B cell (primary cell): ENCODE data around the gene CD86. TPM values are rescaled to one million over a fixed set of nuclear protein-coding genes. Genes with fewer than 3 reads are reported as not detected.

Experiments used
- ATAC-seq: fragments of 200-7000 bp; cut with Tn5 transposase; one replicate; pipeline ENCODE4 v1.10.0; 2021; ENCODE audit warnings: low read depth, mild to moderate bottlenecking, moderate number of reproducible peaks, moderate library complexity
- CTCF ChIA-PET: fragments of 350-600 bp; sonication (Branson Sonifier 250); formaldehyde crosslinking; loops from one replicate; lab custom pipeline; 2021; ENCODE audit warnings: antibody characterized with exemption, inconsistent platforms; lab: Charles Lee
- POLR2A ChIA-PET: fragments of 350-600 bp; sonication (Branson Sonifier 250); formaldehyde crosslinking; loops from one replicate; lab custom pipeline; 2021; ENCODE audit warnings: antibody characterized with exemption; lab: Charles Lee
- DNase-seq: peaks from one replicate; pipeline ENCODE4 v3.0.0; 2013
- H2AFZ ChIP-seq: 2 replicates; pipeline ENCODE4 v1.6.1; 2012; ENCODE audit warnings: mild to moderate bottlenecking, low read depth, low read length; ENCODE audit not compliant: insufficient read depth, poor library complexity, severe bottlenecking
- H3K27ac ChIP-seq, 2 donors: 1 replicate in 1 of 2; 2 replicates in 1 of 2; pipeline ENCODE4 v1.5.1; 2012 to 2013; ENCODE audit warnings: low read length in 2 of 2, mild to moderate bottlenecking in 2 of 2, moderate library complexity in 1 of 2
- H3K27me3 ChIP-seq, 4 experiments: fragments of 200-600 bp in 1 of 4; sonication (generic) in 1 of 4; replicated peaks in 1 of 4; 1 replicate in 2 of 4; 2 replicates in 2 of 4; pipeline versions ENCODE4 v1.6.1 to v1.7.0; 2013 to 2016; ENCODE audit warnings: low read length in 3 of 4, mild to moderate bottlenecking in 2 of 4, mixed read lengths in 1 of 4, moderate library complexity in 1 of 4; ENCODE audit not compliant: insufficient read depth in 4 of 4, control insufficient read depth in 3 of 4; ENCODE audit errors: control extremely low read depth in 1 of 4
- H3K36me3 ChIP-seq, 2 experiments: replicated peaks in 1 of 2; 1 replicate in 1 of 2; 2 replicates in 1 of 2; pipeline versions ENCODE4 v1.6.1 to v1.7.1; 2013; ENCODE audit warnings: low read length in 1 of 2; ENCODE audit not compliant: insufficient read depth in 2 of 2, control insufficient read depth in 1 of 2; ENCODE audit errors: control extremely low read depth in 1 of 2, extremely low read depth in 1 of 2
- H3K4me1 ChIP-seq, 2 donors: fragments of 200-600 bp in 1 of 2; sonication (generic) in 1 of 2; 1 replicate in 1 of 2; 2 replicates in 1 of 2; pipeline versions ENCODE4 v1.5.1 to v1.6.1; 2013 to 2017; ENCODE audit warnings: low read length in 2 of 2; ENCODE audit not compliant: control insufficient read depth in 2 of 2, insufficient read depth in 2 of 2
- H3K4me2 ChIP-seq: replicated peaks from 2 replicates; pipeline ENCODE3; 2012; ENCODE audit warnings: mild to moderate bottlenecking, low read depth, low read length; ENCODE audit not compliant: poor library complexity, severe bottlenecking
- H3K4me3 ChIP-seq, 5 experiments: fragments of 200-600 bp in 1 of 5; sonication (generic) in 1 of 5; 1 replicate in 3 of 5; 2 replicates in 2 of 5; pipeline versions ENCODE4 v1.5.1 to v1.7.0; 2011 to 2016; ENCODE audit warnings: low read length in 4 of 5, mild to moderate bottlenecking in 4 of 5, low read depth in 2 of 5, control low read depth in 1 of 5, moderate library complexity in 1 of 5; ENCODE audit not compliant: insufficient read depth in 1 of 5; ENCODE audit errors: control extremely low read depth in 1 of 5, extremely low read depth in 1 of 5
- H3K79me2 ChIP-seq: fragments of 200-600 bp; sonication (generic); one replicate; pipeline ENCODE4 v1.6.0; 2016; ENCODE audit warnings: low read length; ENCODE audit not compliant: control insufficient read depth, insufficient read depth
- H3K9ac ChIP-seq: fragments of 200-600 bp; sonication (generic); 2 replicates; pipeline ENCODE4 v1.6.1; 2017; ENCODE audit warnings: mild to moderate bottlenecking, low read length, moderate library complexity
- H3K9me3 ChIP-seq, 3 donors: one replicate each; pipeline versions ENCODE4 v1.6.1 to v1.7.1; 2013; ENCODE audit warnings: low read length in 2 of 3; ENCODE audit not compliant: control insufficient read depth in 2 of 3, insufficient read depth in 1 of 3; ENCODE audit errors: control extremely low read depth in 1 of 3
- H4K20me1 ChIP-seq: 2 replicates; pipeline ENCODE4 v1.6.0; 2012; ENCODE audit warnings: mild to moderate bottlenecking, low read length; ENCODE audit not compliant: insufficient read depth, control insufficient read depth, poor library complexity, severe bottlenecking
- H3K27ac Mint-ChIP-seq: one replicate; pipeline ENCODE4 v1.8.0; 2021; ENCODE audit warnings: mixed read lengths
- H3K27me3 Mint-ChIP-seq: one replicate; pipeline ENCODE4 v1.8.0; 2021; ENCODE audit warnings: mixed read lengths
- H3K4me1 Mint-ChIP-seq: one replicate; pipeline ENCODE4 v1.8.0; 2021; ENCODE audit warnings: mixed read lengths
- H3K4me3 Mint-ChIP-seq: one replicate; pipeline ENCODE4 v1.8.0; 2021; ENCODE audit warnings: mixed read lengths
- H3K9me3 Mint-ChIP-seq: one replicate; pipeline ENCODE4 v1.8.0; 2022; ENCODE audit warnings: mixed read lengths; ENCODE audit not compliant: insufficient read depth
- EZH2 ChIP-seq: IDR thresholded peaks from 2 replicates; pipeline ENCODE4 v1.6.1; 2012; ENCODE audit warnings: borderline replicate concordance, low read depth, mild to moderate bottlenecking, moderate library complexity, low read length; ENCODE audit not compliant: insufficient read depth, poor library complexity, severe bottlenecking
- WGBS: methylation state at CpG from one replicate; pipeline ENCODE4 v1.1.5; 2013; ENCODE audit warnings: missing lambda C conversion rate; ENCODE audit not compliant: insufficient coverage; 5-methylcytosine and 5-hydroxymethylcytosine counted together
- intact Hi-C: fragments of 100-400 bp; cut with micrococcal nuclease; formaldehyde crosslinking; loops from one replicate; pipeline ENCODE4 v1.10.0; 2022
- polyA plus RNA-seq: library from polyadenylated mRNA; depleted of rRNA; stranded (reverse); fragments of >200 nt; gene quantifications from 2 replicates; pipeline ENCODE4 v1.2.3, GENCODE V29; 2012
- small RNA-seq: library from RNA; depleted of rRNA; stranded (forward); fragments of <200 nt; gene quantifications from one replicate; pipeline ENCODE3, GENCODE V24; 2012; ENCODE audit warnings: low replicate concordance, low read depth; ENCODE audit not compliant: insufficient read length
- total RNA-seq, 2 donors: library from RNA; stranded (reverse); fragments of 120-200 nt in 1 of 2; gene quantifications; 1 replicate in 1 of 2; 2 replicates in 1 of 2; pipeline versions ENCODE4 v1.2.3 to v1.2.4, GENCODE V29; 2013 to 2022
- TF ChIP-seq, protein P1 (sequence below): fragments of 200-600 bp; IDR thresholded peaks from one replicate; pipeline ENCODE4 v1.8.0; 2022; ENCODE audit warnings: antibody characterized with exemption, mild to moderate bottlenecking

CD86 gene
- total and polyA plus RNA-seq, 2 donors (not counting 1 experiment from before 2014, with no cell fraction given) = 31.5 to 38.2 TPM

DNA sequence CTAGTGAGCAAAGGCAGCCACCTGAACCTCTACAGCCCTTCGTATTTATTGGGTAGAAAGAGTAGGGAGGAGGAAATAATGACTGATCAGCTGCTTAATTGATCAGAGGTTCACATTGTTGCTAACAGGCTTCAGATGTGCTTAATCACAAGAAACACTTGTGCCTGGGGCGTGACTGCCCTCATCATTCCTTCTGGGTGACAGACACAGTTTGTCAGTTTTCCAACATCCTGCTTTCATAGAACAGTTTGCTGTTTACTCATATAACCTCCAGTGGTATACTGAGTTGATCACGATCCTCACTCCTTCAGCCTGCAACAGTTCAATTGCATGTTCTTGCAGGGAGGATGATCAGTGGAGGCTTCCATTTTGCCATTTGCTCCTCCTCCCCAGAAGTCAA is 114.7 kb downstream of the CD86 start:
- Histone ChIP-seq H4K20me1 (no peaks in the 10 kb centered on the region), H2AFZ (no peak overlapping the region), H3K79me2 (no peaks in the 10 kb centered on the region), H3K9ac (no peak overlapping the region), H3K9me3 (peaks cover 6 to 14% (median 11%) of the 10 kb centered on the region in 3 donors), H3K27me3 (peaks cover 0 to 6% (median 0%) of the 10 kb centered on the region in 4 experiments), H3K4me1 (no peaks in the 10 kb centered on the region), H3K27ac (no peak overlapping the region), H3K4me2 (no peak overlapping the region), H3K4me3 (no peak overlapping the region), H3K36me3 (no peaks in the 10 kb centered on the region)
- intact Hi-C loops = no loop called here
- peaks cover 7% of the 10 kb centered on the region for H3K27me3 Mint-ChIP-seq
- no peak for ATAC-seq
- 100% methylated on average over 2 of the region's 3 CpGs for WGBS
- H3K4me1 Mint-ChIP-seq = no peaks in the 10 kb centered on the region
- H3K4me3 Mint-ChIP-seq = no peak overlapping the region
- no peak overlapping the region for H3K27ac Mint-ChIP-seq
- TF ChIP-seq, protein P1, sequence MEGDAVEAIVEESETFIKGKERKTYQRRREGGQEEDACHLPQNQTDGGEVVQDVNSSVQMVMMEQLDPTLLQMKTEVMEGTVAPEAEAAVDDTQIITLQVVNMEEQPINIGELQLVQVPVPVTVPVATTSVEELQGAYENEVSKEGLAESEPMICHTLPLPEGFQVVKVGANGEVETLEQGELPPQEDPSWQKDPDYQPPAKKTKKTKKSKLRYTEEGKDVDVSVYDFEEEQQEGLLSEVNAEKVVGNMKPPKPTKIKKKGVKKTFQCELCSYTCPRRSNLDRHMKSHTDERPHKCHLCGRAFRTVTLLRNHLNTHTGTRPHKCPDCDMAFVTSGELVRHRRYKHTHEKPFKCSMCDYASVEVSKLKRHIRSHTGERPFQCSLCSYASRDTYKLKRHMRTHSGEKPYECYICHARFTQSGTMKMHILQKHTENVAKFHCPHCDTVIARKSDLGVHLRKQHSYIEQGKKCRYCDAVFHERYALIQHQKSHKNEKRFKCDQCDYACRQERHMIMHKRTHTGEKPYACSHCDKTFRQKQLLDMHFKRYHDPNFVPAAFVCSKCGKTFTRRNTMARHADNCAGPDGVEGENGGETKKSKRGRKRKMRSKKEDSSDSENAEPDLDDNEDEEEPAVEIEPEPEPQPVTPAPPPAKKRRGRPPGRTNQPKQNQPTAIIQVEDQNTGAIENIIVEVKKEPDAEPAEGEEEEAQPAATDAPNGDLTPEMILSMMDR = no peak
- no peak for TF ChIP-seq EZH2
- POLR2A ChIA-PET = no interaction called here
- DNase-seq = no peak
- H3K9me3 Mint-ChIP-seq = no peaks in the 10 kb centered on the region
- CTCF ChIA-PET = no interaction called here

Small RNA genes lying within 50 kb of the gene (small RNA-seq; reads per million reads assigned to genes)
- not detected for gene RF00019

Other genes starting within 250 kb of the CD86 start
- 54.6 and 56.5 TPM in 2 replicates for gene IQCB1, start 220.3 kb upstream of the CD86 start, total RNA-seq
- gene IQCB1, start 220.3 kb upstream of the CD86 start, polyA plus RNA-seq = 32.0 and 43.5 TPM in 2 replicates
- 31.1 and 35.0 TPM in 2 replicates for gene EAF2, start 220.2 kb upstream of the CD86 start, total RNA-seq
- 161 and 221 TPM in 2 replicates for gene EAF2, start 220.2 kb upstream of the CD86 start, polyA plus RNA-seq
- gene SLC15A2, start 161.0 kb upstream of the CD86 start, total RNA-seq = 13.1 and 14.4 TPM in 2 replicates
- 16.9 and 18.2 TPM in 2 replicates for gene SLC15A2, start 161.0 kb upstream of the CD86 start, polyA plus RNA-seq
- gene ILDR1, start 33.1 kb upstream of the CD86 start, total RNA-seq = 1.6 and 1.9 TPM in 2 replicates
- 1.3 and 4.7 TPM in 2 replicates for gene ILDR1, start 33.1 kb upstream of the CD86 start, polyA plus RNA-seq
- gene CASR, start 128.3 kb downstream of the CD86 start, total RNA-seq = not detected in 2 replicates
- not detected in 2 replicates for gene CASR, start 128.3 kb downstream of the CD86 start, polyA plus RNA-seq